ENCODE results near the gene CHAF1B.
A peak's percentile ranks its signal among the peaks of the same experiment; 100 is the strongest.

Gene CHAF1B

GRCh38 chr21:36429947-36430546 lies 44.9 kb downstream of the CHAF1B start:
- peak; percentile 86 for DNase-seq

DNA sequence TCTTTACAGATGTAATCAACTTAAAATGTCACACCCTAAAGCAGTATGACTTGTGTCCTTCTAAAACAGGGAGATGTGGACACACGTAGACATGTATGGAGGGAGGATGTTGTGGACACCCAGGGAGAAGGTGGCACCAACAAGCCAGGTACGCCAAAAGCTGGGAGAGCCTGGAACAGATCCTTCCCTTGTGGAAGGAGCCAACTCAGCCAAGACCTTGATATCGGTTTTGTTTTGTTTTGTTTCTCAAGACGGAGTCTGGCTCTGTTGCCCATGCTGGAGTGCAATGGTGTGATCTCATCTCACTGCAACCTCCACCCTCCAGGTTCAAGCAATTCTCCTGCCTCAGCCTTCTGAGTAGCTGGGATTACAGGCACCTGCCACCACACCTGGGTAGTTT lies 45.6 kb downstream of the CHAF1B start:
- no peak for DNase-seq

DNA sequence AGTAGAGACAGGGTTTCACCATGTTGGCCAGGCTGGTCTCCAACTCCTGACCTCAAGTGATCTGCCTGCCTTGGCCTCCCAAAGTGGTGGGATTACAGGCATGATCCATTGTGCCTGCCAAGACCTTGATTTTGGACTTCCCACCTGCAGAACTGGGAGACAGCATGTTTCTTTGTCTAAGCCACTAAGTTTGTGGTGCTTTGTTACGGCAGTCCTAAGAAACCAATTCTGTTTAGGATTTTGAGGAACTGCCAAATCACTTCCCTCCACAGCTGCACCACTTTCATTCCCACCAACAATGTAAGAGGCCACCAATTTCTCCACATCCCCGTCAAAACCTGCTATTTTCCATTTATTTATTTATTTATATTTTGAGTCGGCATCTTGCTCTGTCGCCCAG lies 46.1 kb downstream of the CHAF1B start:
- no peak for DNase-seq

GRCh38 chr21:36433059-36433709 lies 48.0 kb downstream of the CHAF1B start:
- DNase-seq, result no peak

DNA sequence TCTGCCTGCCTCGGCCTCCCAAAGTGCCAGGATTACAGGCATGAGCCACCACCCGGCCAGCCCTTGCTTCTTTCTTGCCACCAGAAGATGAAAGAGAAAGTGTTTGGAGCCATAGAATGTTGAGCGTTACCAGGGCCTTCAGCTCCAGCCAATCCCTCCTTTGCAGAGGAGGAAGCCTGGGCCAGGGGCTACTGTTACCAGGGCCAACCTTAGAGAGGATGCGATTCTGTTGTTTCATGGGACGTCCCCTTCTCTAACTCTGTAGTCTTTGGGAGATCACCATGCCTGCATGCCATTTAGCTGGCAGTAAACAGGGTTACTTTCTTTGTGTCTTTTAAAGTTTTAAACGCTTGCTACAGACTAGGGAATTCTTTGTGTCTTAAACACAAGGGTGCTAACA lies 49.0 kb downstream of the CHAF1B start:
- no peak for DNase-seq

DNA sequence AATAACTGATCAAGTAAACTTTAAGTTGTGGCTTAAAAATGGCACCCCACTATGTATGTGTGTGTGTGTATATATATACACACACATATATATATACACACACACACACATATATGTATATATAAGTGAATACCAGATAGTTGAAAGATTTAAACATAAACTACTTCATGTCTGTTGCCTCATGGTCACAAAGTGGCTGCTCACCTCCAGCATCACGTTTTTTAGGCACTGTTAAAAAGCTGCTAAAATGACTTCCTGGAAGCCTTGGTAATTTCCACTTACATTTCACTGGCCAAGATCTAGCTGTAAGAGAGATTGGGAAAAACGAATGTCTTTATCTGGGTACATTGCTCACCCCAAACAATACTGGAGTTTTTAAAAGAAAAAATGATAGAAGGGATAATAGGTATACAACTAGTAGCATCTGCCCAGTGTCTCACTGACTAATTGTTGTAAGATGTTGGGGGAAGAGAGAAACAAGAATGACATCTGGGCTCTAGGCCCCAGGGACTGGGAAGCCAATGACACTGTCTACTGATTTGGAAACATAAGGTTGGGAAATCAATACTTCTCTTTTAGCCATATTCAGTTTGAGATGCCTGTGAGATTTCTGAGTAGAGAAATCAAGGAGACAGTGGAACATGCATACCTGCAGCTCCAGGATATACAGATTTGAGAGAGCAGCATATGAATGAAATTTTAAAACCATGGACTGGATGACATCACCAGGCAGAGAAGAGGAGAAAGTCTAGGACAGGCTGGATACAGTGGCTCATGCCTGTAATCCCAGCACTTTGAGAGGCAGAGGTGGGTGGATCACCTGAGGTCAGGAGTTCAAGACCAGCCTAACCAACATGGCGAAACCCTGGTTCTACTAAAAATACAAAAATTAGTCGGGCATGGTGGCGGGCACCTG lies 51.9 kb downstream of the CHAF1B start:
- DNase-seq, result no peak

DNA sequence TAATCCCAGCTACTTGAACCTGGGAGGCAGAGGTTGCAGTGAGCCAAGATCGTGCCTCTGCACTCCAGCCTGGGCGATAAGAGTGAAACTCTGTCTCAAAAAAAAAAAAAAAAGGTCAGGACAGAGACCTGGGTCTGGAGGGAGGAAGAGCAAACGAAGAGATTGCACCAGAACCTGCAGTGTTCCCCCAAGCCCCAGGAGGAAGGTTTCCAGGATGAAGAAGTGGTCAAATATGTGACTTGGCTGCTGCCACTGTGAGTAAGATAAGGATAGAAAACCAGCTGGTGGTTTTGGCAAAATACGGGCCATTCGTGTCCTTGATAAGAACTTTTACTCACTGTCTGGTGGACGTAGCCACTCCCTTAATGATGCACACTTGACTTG lies 52.5 kb downstream of the CHAF1B start:
- no peak for DNase-seq

GRCh38 chr21:36441715-36442114 lies 56.5 kb downstream of the CHAF1B start:
- no peak for DNase-seq

- no peak for DNase-seq
Measured at GRCh38 chr21:36446301-36446700, 61.1 kb downstream of the CHAF1B start.

- no peak for DNase-seq
Measured at GRCh38 chr21:36450511-36450910, 65.3 kb downstream of the CHAF1B start.

DNA sequence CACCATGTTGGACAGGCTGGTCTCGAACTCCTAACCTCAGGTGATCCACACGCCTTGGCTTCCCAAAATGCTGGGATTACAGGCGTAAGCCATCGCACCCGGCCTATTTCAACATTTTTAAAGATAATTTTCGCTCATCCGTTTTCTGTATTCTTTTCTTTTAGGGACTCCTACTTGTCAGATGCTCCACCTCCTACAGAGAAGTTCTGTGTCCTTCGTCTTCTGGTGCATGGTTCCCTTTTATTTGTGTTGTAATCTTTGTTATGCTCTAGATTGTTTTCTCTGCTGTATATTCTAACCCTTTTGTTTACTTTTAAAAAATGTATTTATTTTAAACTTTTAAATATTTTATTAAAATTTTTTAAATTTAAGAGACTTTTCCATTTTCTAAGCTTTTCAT lies 66.3 kb downstream of the CHAF1B start:
- DNase-seq, result no peak

GRCh38 chr21:36452281-36452825 lies 67.2 kb downstream of the CHAF1B start:
- no peak for DNase-seq

- no peak for DNase-seq
Measured at GRCh38 chr21:36454093-36454531, 68.9 kb downstream of the CHAF1B start.

DNA sequence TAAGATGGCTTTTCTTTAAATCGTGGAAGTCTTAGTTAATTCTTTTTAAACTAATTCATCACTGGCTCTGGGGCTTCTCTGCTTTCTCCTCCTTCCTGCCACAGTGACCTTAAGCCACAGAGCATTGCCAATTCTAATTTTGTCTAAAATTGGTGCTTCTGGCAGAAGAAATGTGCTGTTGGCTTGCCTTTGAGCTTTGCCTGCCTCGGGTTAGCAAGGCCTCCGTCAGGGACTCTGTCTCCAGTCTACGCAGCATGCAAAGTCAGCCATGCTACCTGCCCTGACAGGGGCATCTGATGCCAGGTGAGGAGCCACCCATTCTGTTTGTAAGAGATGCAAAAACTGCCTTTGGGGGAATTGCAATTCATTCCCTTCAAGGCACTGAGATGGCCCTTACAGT lies 69.5 kb downstream of the CHAF1B start:
- DNase-seq, result no peak

DNA sequence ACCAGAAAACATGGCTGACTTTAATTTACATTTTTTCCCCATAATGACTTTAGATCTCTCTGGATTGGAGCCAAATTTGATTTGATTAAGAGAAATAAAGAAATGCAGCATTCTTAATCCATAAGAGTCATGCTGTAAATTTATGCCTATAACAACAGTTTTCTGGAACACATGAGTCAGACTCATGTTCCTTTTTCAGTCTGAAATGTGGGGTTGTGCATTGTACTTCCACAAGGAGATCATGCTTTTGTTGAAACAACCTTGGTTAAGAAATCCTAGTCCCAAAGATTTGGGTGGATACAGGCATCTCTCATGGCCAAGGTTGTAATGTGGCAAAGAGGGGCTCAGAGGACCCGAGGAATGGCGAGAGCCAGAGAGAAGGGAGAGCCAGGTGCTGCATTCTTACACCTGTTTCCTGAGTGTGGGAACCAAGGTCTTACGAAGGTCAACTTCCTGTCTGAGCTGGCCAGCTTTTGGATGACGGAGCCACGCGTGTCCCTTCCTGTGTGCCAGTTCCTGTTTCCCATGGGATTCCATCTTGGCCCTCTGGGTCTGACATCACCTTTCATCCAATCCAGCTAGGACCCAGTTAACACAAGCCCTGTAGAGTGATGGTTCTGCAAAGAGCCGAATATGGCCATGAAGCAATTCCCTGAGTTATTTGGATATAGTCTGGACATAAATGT lies 71.7 kb downstream of the CHAF1B start:
- DNase-seq, result no peak

GRCh38 chr21:36459098-36459497 lies 73.9 kb downstream of the CHAF1B start:
- no peak for DNase-seq

GRCh38 chr21:36460866-36461265 lies 75.7 kb downstream of the CHAF1B start:
- no peak for DNase-seq

DNA sequence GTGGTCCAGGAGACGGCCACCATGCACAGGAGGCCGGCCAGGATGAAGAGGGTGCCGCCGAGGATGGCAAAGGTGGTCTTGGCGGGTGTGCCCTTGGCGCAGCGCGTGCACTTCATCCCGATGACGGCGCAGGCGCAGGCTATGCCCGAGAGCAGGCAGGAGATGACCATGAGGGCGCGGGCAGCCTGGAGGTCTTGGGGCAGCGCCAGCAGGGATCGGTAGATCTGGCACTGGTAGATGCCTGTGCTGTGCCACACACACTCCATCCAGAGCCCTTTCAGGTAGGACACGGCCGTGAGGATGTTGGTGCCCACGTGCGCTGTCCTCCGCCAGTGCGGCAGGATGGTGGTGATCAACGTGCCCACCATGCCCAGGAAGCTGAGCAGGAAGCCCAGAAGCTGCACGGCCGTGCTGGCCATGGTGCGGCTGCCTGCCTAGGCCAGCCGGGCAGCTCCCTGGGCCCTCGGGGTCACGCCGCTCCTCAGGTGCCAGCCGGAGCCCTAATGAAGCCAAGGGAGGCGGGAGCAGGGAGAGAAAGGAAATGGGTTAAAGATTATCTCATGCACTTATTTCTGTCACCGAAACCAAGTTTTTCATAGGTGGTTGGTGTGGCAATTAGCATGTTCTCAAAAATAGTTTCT lies 76.2 kb downstream of the CHAF1B start:
- DNase-seq, result no peak

GRCh38 chr21:36461918-36462486 lies 76.8 kb downstream of the CHAF1B start:
- DNase-seq, result no peak

GRCh38 chr21:36463204-36463603 lies 78.0 kb downstream of the CHAF1B start:
- DNase-seq, result no peak

DNA sequence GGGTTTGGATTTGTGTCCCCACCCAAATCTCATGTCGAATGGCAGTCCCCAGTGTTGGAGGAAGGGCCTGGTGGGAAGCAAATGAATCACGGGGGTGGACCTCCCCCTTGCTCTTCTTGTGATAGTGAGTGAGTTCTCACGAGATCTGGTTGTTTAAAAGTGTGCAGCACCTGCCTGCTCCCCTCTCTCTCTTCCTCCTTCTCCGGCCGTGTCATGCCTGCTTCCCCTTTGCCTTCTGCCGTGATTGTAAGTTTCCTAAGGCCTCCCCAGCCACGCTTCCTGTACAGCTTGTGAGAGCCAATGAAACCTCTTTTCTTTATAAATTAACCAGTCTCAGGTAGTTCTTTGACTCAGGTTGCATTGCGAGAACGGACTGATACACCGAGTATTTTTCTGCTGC lies 78.8 kb downstream of the CHAF1B start:
- no peak for DNase-seq

GRCh38 chr21:36464590-36464989 lies 79.4 kb downstream of the CHAF1B start:
- DNase-seq, result no peak

All from stimulated activated CD4-positive, alpha-beta T cell treated with anti-CD3 and anti-CD28 coated beads, Interleukin-1b, Interleukin-23, amount 100 ng/mL, for 48 hours (primary cell).